GM18519 (cell line): ENCODE measurements around the gene MAPK14.

ENCODE experiments used
- ATAC-seq: cut with Tn5 transposase; IDR thresholded peaks from one replicate; pipeline ENCODE4 v1.9.1; 2021; ENCODE audit warnings: mild to moderate bottlenecking, moderate library complexity; ENCODE audit not compliant: unreplicated experiment, low FRiP score

The MAPK14 gene

GRCh38 chr6:36098253-36098919 lies 70.8 kb downstream of the MAPK14 start:
- no peak for ATAC-seq

DNA sequence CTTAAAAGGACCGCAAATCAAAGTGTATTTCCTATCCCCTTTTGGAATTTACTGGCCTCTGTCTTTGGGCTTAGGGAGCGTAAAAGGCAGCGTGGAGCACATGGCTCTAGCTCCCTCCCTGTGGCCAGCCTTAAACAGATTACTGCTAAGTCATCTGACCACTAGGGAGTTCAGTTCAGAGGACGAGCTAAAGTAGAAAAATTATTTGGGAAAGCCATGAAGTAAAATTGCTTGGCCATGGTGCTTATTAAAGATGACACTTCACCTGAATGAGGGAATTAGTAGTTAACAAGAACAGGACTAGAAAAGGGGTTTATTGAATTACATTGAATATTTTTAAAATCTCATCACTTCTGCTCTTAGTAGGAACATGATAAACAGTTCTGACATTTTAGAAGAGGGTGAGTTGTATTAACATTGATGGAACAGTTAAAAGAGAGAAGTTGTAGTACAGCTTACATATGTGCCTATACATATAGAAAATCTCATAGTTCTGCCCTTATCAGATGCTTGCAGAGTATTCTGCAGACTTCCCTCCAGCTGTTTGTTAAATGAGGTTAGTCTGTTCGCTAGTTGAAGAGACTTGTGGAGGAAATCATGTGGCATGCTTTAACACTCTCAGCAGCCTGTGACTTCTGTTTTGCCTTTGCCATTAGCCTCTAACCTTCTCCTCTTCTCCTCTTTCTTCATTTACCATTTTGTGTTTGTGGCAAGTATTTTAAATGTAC lies 71.5 kb downstream of the MAPK14 start:
- no peak for ATAC-seq

- no peak for ATAC-seq
Measured at GRCh38 chr6:36099869-36100483, 72.4 kb downstream of the MAPK14 start.

GRCh38 chr6:36101691-36102090 lies 74.1 kb downstream of the MAPK14 start:
- no peak for ATAC-seq

DNA sequence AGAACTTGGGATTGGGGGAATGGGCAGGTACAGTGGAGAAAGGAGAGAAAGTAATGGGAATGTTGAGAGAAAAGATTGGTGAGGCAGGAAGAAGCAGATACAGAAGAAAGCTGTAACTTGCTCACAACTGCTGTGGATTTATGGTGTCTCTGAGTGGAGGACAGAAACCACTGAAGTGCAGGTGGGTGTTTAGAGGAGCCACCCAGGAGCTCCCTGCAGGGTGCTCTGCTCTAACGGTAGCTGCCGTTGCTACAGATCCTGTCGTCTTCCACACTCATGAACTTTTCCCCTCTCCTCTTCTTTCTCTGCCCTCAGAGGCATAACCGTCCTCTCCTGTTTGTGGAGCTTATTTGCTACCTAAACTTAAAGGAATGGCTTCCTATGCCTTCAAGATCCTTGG lies 75.2 kb downstream of the MAPK14 start:
- no peak for ATAC-seq

DNA sequence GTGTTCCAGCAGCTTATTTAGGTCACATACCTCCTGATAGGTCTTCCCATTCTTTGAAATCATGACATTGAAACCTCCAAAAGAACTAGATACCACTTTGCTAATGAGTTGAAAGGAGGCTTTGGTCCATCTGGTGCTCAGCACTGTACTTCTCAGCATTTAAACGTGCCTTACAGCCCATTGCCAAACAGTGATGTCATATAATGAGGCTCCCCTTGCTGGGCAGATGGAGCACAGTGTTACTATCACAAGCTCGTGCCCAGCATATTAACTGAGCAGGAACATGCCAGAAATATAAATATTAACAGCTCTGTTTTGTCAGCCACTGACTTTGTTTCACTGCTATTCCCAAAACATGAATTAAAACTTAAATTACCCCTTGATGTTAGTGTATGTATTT lies 77.2 kb downstream of the MAPK14 start:
- ATAC-seq = no peak

DNA sequence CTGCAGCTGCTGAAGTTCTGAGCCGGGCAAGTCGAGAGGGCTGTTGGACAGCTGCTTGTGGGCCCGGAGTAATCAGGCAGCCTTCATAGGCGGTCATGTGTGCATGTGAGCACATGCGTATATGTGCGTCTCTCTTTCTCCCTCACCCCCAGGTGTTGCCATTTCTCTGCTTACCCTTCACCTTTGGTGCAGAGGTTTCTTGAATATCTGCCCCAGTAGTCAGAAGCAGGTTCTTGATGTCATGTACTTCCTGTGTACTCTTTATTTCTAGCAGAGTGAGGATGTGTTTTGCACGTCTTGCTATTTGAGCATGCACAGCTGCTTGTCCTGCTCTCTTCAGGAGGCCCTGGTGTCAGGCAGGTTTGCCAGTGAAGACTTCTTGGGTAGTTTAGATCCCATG lies 81.5 kb downstream of the MAPK14 start:
- no peak for ATAC-seq

- no peak for ATAC-seq
Measured at GRCh38 chr6:36110050-36110449, 82.4 kb downstream of the MAPK14 start.

DNA sequence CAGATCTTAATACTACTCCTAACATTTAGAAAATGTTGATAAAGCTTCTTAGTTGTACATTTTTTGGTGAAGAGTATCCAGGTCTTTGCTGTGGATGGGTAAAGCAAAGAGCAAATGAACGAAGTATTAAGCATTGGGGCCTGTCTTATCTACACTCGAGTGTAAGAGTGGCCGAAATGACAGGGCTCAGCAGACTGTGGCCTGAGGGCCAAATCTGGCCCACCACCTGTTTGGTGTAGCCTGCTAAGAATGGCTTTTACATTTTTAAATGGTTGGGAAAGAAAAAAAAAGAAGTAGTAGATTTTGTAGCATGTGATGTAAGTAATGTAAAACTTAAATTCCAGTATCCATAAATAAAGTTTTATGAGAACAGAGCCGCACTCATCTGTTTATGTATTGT lies 83.3 kb downstream of the MAPK14 start:
- no peak for ATAC-seq

- no peak for ATAC-seq
Measured at GRCh38 chr6:36111526-36111925, 83.9 kb downstream of the MAPK14 start.

DNA sequence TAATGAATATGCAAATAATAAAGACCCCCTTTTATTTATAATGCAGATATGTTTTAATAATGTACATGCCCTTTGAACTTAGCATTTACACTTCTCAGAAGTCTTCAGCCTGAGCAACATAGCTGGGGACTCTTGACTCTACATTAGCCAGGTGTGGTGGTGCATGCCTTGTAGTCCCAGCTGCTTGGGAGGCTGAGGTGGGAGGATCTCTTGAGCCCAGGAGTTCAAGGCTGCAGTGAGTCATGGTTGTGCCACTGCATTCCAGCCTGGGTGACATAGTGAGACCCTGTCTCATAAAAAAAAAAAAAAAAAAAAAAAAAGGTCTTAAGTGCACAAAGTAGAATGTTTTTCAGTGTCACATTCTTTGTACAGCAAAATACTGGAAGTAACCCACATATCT lies 85.4 kb downstream of the MAPK14 start:
- no peak for ATAC-seq

GRCh38 chr6:36113703-36114102 lies 86.1 kb downstream of the MAPK14 start:
- no peak for ATAC-seq

DNA sequence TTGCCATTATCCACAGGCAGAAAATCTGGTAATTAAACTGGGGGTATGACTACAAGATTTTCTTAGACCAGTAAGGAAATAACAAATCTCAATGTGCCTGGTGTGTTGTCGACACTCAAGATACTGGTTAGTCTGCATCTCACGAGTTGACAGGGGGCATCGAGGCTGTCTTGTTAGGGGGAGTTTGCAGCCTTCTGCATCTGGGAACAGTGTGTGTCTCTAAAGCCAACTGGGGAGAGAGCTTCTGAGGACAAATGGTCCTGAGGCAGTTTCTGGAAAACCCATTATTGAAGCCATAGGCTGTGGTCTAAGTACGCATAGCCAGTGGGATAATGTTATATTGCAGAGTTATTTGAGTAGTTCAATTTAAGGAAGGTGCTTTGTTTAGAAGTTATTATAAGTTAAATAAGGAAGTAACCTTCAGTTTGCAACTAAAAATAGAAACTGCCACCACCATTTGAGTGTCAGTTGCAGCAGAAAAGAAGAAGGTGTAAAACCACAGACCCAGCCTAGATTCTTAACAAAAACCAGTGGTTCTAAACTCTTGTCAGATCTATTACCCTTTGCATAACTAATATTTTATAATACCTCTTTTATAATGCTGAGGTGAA lies 87.3 kb downstream of the MAPK14 start:
- no peak for ATAC-seq

DNA sequence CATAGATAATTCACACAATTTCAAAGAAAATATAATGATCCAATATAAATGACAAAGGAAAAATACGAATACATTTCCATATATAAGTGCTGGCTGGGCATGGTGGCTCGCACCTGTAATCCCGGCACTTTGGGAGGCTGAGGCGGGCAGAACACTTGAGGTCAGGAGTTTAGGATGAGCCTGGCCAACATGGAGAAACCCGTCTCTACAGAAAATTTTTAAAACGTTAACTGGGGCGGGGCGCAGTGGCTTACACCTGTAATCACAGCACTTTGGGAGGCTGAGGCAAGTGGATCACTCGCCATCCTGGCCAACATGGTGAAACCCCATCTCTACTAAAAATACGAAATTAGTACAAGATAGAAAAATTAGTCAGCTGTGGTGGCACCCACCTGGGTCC lies 87.8 kb downstream of the MAPK14 start:
- no peak for ATAC-seq

DNA sequence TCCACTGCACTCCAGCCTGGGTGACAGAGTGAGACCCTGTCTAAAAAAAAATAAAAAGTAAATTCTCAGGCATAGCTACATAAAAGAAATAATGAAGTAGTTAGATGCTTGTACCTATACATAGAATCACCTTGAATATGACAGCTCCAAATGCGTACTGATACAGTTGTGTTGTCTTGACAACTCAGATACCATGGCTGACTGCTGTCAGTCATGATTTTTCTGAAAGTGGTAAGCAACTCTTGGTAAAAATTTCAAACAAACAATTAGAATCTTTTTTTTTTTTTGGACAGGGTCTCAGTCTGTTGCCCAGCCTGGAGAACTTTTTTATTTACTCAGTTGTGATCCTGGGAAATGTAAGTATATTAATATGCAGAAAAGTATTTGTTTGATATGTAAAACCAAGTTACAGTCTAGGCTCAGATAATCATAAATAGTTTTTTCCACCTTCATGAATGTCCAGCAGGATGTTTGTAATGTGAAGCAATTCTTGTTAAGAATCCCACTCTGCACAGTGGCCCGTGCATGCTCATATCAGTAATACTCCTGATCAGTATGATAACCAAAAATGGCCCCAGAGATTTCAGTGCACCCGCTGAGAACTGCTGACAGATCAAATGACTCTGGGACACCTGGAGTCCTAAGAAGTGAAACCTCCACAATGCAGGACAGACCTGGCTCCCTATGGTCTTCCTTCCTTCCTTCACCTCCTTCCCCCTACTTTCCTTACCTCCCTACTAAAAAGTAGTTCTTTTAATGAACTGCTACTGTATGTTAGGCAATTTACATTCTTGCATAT lies 88.7 kb downstream of the MAPK14 start:
- no peak for ATAC-seq

DNA sequence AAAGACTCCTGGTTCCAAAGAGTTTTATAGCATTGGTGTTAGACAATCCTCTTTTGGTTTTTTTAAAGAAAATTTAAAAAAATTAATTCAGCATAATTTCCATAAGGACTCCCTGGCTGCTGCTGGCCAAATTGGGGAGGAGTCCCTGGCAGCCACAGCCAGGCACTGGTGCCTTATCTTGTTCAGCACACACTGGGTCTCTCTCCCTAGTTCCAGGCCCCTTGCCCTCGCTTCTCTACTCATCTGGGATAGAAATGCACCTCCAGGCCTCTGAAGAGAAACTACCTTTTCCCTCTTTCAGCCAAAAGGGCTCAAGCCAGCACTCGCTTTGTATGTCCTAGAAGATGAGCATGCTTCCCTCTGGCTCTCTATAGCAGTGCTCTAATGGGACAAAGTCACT lies 89.3 kb downstream of the MAPK14 start:
- ATAC-seq = no peak

GRCh38 chr6:36117658-36118549 lies 90.3 kb downstream of the MAPK14 start:
- no peak for ATAC-seq

GRCh38 chr6:36118550-36119107 lies 91.0 kb downstream of the MAPK14 start:
- no peak for ATAC-seq

DNA sequence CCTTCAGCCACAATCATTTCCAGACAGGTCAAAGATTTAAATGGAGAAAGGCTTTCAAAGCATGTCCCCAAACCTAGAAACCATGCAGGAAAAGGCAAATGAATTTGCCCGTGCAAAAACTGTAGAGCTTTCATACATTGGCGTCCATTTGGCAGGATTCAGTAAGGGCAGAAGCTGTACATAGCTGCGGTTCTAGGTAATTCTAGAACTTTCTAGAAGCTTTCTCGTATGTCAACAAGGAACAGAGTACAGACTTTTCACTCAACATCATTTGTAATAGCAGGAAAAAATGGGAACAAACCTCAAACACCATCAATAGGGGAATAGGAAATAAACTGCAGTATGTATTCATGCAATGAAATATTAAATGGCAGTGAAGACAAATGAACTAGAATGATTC lies 91.6 kb downstream of the MAPK14 start:
- ATAC-seq = no peak
